HepG2 (cell line): Measurements from ENCODE around the gene PDCD10. TPM values are rescaled to one million over a fixed set of nuclear protein-coding genes. Genes with fewer than 3 reads are reported as not detected.
A peak's percentile ranks its signal among the peaks of the same experiment; 100 is the strongest.

Experiments
- ARNT2 ChIP-seq: sonication (generic); formaldehyde crosslinking; IDR thresholded peaks from 2 replicates; pipeline ENCODE4 v1.8.0; 2022; ENCODE audit warnings: mild to moderate bottlenecking, low read depth, missing genetic modification reagents, moderate library complexity
- DNMT3B ChIP-seq: conservative IDR thresholded peaks from 2 replicates; pipeline ENCODE4 v1.6.1; 2016; ENCODE audit warnings: missing biosample characterization, control low read depth
- HNRNPH1 ChIP-seq: fragments of 200-400 bp; formaldehyde crosslinking; optimal IDR thresholded peaks from 2 replicates; pipeline ENCODE3; 2017; ENCODE audit warnings: mild to moderate bottlenecking, low read depth, low read length
- IKZF1 ChIP-seq: fragments of 450-650 bp; IDR thresholded peaks from 2 replicates; pipeline ENCODE4 v1.7.1; 2016
- MAZ ChIP-seq, 2 experiments: sonication (generic) in 1 of 2; formaldehyde crosslinking in 1 of 2; IDR thresholded peaks; 2 replicates each; pipeline versions ENCODE4 v1.5.0 to v1.6.1; 2012 to 2020; ENCODE audit warnings: low read depth in 2 of 2, mild to moderate bottlenecking in 2 of 2, borderline replicate concordance in 1 of 2, improper control_type of control experiment in 1 of 2, low read length in 1 of 2, missing genetic modification reagents in 1 of 2, moderate library complexity in 1 of 2
- MXD3 ChIP-seq: IDR thresholded peaks from 2 replicates; pipeline ENCODE4 v1.6.1; 2016; ENCODE audit warnings: mild to moderate bottlenecking, missing biosample characterization, missing genetic modification reagents
- PAXIP1 ChIP-seq: sonication (generic); formaldehyde crosslinking; conservative IDR thresholded peaks from 2 replicates; pipeline ENCODE4 v1.4.0; 2020; ENCODE audit warnings: mild to moderate bottlenecking, missing genetic modification reagents, moderate library complexity
- RFXANK ChIP-seq: IDR thresholded peaks from 2 replicates; pipeline ENCODE4 v1.6.1; 2016
- SUZ12 ChIP-seq: fragments of 150-350 bp; IDR thresholded peaks from 2 replicates; pipeline ENCODE4 v1.6.1; 2014; ENCODE audit warnings: low read depth, low read length
- THRA ChIP-seq: sonication (generic); formaldehyde crosslinking; IDR thresholded peaks from 2 replicates; pipeline ENCODE4 v1.4.0; 2020; ENCODE audit warnings: missing genetic modification reagents, borderline replicate concordance
- ZBTB21 ChIP-seq: sonication (generic); formaldehyde crosslinking; IDR thresholded peaks from 2 replicates; pipeline ENCODE4 v1.4.0; 2020; ENCODE audit warnings: missing genetic modification reagents
- ZNF24 ChIP-seq: fragments of 450-650 bp; IDR thresholded peaks from 2 replicates; pipeline ENCODE4 v1.6.1; 2017; ENCODE audit warnings: antibody characterized with exemption, mild to moderate bottlenecking
- ZNF280B ChIP-seq: sonication (generic); formaldehyde crosslinking; IDR thresholded peaks from 2 replicates; pipeline ENCODE4 v1.5.0; 2020; ENCODE audit warnings: missing genetic modification reagents, mild to moderate bottlenecking, borderline replicate concordance
- ZNF431 ChIP-seq: sonication (generic); formaldehyde crosslinking; IDR thresholded peaks from 2 replicates; pipeline ENCODE4 v1.9.0; 2022; ENCODE audit warnings: missing genetic modification reagents, low read depth, mild to moderate bottlenecking, borderline replicate concordance
- ZNF468 ChIP-seq: sonication (generic); formaldehyde crosslinking; IDR thresholded peaks from 2 replicates; pipeline ENCODE4 v1.8.0; 2022; ENCODE audit warnings: mild to moderate bottlenecking, moderate library complexity, missing genetic modification reagents
- ZNF788 ChIP-seq: sonication (generic); formaldehyde crosslinking; IDR thresholded peaks from 2 replicates; pipeline ENCODE4 v1.5.0; 2020; ENCODE audit warnings: mild to moderate bottlenecking, missing genetic modification reagents, borderline replicate concordance
- ZSCAN12 ChIP-seq: sonication (generic); formaldehyde crosslinking; IDR thresholded peaks from 2 replicates; pipeline ENCODE4 v1.9.0; 2021; ENCODE audit warnings: mild to moderate bottlenecking, missing genetic modification reagents
- polyA plus RNA-seq, 8 experiments: library from polyadenylated mRNA; depleted of rRNA in 3 of 8; stranded (reverse) in 7 of 8; unstranded in 1 of 8; fragments of >200 nt; fragmentation: Illumina TruSeq in 4 of 8; extraction: Trizol in 4 of 8; gene quantifications; 2 replicates each; pipeline versions ENCODE4 v1.2.1 to v1.2.3, GENCODE V29; 2011 to 2016; ENCODE audit warnings: low read depth in 4 of 8, missing spikeins in 1 of 8, mixed read lengths in 1 of 8; ENCODE audit not compliant: insufficient read depth in 1 of 8
- total RNA-seq, 5 experiments: library from RNA; depleted of rRNA; stranded (reverse); fragments of >200 nt; fragmentation: Illumina TruSeq; extraction: Trizol; gene quantifications; 2 replicates each; pipeline ENCODE4 v1.2.3, GENCODE V29; 2016; ENCODE audit warnings: low read depth in 1 of 5

PDCD10 gene
- total and polyA plus RNA-seq, 2 of the 13 experiments (the other 11 are each of a cell fraction or from before 2014, with no cell fraction given), result 48.5 to 53.9 TPM

GRCh38 chr3:167734498-167735232, at the start of gene PDCD10 (continued):
- TF ChIP-seq PAXIP1 (CRISPR knock-in tag) (peak; percentile 6; the same call in 1 of the 2 replicates), ZNF468 (CRISPR knock-in tag) (no peak), ZSCAN12 (no peak), RFXANK (CRISPR knock-in tag) (no peak), SUZ12 (peak; percentile 89), ZNF280B (CRISPR knock-in tag) (no peak; the same call in 1 of the 2 replicates), ZNF431 (CRISPR knock-in tag) (0 out of 2 replicates have a peak, but pooled peaks have one; percentile 30), ZNF24 (no peak), DNMT3B (CRISPR knock-in tag) (0 out of 2 replicates have a peak, but pooled peaks have one; percentile 55), ZBTB21 (CRISPR knock-in tag) (no peak), HNRNPH1 (peak; percentile 29), ZNF788 (CRISPR knock-in tag) (peak; percentile 59; the same call in 1 of the 2 replicates), MAZ (IDR thresholded peaks at IDR 0.05; ENCODE audit: borderline replicate concordance, low read depth, low read length) (peak; percentile 81; the same call in 1 of the 2 replicates), MAZ (CRISPR knock-in tag; IDR thresholded peaks at IDR 0.05; ENCODE audit: low read depth) (no peak; the same call in 1 of the 2 replicates), MXD3 (no peak; the same call in 1 of the 2 replicates), ARNT2 (CRISPR knock-in tag) (peak; percentile 87), THRA (CRISPR knock-in tag) (peak; percentile 18; the same call in 1 of the 2 replicates), IKZF1 (no peak)
